Renal cortical epithelial cell (primary cell): ENCODE measurements around the gene FLRT1. TPM values are rescaled to one million over a fixed set of nuclear protein-coding genes. Genes with fewer than 3 reads are reported as not detected.

Source experiments
- DNase-seq: peaks from one replicate; pipeline ENCODE4 v3.0.0-alpha.2; 2011; ENCODE audit warnings: low read depth
- total RNA-seq: library from RNA; depleted of rRNA; stranded (reverse); fragments of >200 nt; gene quantifications from 2 replicates; pipeline ENCODE4 v1.2.3, GENCODE V29; 2014

Gene FLRT1
- total RNA-seq, 1 donor from 2014 or later, result 0.05 TPM

DNA sequence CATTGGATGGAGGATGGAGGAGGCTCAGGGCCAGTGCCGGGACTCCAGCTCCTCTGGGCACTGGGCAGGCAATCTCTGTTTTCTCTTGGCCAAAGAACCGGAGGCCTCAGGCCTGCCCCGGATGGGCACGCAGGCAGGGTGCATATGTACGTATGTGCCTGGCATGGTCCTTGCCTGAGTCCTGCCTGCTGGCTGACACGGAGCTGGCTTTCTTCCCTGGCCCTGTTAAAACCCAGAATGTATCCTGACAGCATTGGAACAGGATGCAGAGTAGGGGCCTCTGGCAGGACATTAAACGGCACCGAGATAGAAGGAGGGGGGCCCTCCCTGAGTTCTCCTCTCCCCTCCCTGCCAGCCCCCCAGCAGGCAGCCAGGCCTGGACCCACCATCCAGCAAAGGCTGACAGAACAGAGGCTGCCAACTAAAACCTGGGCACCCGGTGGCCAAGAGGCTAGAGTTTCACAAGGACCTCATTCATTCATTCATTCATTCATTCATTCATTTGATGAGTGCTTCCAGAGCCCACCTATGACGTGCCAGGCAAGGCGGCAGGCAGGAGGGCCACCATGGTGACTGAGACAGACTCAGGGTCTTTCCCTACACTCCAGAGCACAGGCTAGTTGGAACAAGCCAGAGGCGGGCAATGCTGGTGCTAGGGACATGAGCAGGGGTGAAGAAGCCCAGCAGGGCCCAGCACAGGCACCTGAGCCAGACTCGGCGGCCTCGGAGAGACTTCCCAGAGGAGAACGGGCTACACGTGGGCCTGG is 28.8 kb downstream of the FLRT1 start:
- DNase-seq, result no peak

DNA sequence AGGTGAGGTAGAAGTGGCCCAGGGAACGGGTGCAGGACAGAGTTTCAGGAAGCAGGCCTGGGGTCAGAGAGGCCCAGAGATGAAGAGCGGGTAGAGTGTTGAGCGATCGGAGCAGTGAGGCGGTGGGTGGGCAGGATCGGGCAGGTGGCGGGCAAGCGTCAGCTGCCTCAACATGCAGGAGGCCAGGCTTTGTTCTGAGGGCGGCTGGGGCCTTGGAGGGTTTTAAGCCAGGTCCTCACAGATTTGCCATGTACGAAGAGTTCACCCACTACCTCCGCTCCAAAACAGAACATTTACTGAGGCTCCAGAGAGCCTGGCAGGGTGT is 29.4 kb downstream of the FLRT1 start:
- DNase-seq, result no peak

DNA sequence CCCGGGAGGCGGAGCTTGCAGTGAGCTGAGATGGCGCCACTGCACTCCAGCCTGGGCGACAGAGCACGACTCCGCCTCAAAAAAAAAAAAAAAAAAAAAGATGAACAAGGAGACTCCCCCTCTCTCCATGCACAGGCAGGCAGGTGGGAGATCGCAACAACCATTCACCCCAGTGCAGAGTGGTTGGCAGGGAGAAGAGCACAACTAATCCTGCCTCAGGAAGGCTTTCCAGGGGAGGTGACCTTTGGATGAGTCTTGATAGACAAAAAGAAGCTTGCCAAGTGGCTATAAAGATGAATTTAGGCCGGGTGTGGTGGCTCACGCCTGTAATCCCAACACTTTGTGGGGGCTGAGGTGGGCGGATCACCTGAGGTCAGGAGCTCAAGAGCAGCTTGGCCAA is 30.0 kb downstream of the FLRT1 start:
- DNase-seq, result no peak

DNA sequence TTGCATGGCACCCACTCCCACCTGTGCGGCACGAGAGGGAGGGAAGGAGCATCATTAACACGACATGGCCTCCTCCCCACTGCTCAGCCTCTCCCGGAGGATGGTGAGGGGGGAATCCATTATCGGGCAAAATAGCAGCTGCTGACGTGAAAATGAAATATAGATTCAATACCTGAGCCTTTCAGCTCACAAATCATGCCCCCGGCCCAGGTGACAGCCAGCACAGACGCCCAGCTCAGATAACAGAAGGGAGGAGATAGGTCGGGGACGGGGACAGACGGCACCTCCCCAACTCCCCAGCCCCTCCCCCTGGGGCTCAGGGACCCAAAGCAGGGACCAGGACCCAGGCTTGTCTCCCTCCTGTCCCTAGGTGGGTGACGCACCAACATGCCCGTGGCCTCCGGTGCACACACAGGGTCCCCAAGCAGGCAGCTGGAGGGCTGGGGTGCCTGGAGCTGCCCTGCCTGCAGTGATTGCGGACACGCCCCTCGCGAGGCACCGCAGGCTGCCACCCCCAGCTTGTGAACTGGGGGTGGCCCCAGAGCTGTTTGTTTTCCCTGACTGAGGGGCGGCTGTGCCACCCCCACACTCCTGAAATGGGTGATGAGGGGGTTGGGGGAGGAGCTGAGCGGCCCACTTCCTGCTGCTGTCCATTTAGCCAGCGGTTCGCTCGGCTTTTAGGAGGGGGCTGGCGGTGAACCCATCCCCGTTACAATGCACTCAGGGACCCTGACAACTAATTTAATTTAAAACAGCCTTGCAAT is 31.7 kb downstream of the FLRT1 start:
- DNase-seq, result no peak

DNA sequence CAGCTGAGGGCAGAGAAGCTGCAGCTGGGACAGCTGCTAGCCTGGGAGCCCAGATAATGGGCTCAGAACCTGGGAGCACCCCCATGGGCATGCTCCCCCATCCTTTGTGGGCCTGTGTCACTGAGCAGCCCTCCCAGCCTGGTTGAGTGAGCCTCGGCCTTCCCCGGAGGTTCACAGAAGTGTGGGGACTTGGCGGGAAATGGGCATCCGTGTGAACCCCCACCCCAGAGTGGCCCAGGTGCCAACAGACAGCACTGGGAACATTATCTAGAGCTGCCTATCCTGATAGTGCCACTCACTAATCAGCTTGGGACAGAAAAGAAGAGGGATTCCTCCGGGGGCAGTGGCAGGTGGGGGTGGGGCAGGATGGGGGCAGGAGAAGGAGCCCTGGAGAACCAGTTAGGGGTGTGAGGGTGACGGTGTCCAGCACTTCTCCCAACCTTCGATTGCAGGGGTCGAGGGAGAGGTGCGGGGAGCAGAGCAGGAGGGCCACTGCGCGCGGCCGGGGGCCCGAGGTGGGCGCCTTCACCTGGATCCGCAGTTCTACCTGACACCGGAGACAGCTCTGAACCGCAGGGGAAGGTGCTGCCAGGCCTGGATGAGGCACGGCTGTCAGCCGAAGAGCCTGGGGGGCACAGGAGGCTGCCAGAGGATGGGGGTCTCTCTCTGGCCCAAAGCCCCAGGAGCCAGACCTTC is 33.1 kb downstream of the FLRT1 start:
- no peak for DNase-seq

DNA sequence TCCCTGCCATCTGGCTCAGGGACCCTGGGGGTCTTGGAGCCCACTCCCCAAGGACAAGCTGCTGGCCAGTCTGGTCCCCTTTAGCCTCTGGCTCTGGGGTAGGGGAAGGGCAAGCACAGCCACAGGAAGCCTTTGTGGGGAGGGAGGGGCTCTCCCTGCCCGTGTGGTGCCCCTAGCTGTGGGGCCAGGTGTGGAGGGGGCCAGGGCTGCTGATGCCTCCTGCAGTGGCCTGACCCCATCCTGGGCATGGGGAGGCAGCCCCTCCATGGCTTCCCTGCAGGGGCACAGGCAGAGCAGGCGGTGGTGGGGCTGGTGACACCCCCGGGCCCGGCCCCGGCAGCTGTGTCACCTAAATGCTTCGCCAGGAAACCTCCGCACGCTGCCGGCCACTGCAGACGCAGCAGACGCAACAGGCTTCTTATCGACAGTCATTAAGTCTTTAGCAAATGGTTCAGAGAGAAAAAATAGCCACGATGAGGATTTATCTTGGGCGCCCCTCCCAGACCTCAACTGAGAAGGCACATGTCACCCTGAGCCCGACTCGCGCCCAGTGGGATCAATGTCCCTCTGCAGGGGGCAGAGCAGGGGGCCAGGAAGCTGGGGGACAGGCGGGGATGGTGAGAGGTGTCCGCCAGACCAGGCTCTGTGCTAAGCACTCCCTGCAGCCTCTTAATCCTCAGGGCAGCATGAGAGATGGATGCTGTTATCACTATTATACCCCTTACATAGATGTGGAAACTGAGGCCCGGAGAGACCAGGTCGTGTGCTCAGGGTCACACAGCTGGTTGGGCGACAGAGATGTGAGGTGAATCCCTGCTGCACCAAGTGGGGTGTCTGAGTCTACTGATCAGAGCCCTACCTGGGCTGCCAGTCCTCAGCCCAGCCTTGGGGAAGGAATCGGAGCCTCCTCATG is 33.9 kb downstream of the FLRT1 start:
- no peak for DNase-seq

DNA sequence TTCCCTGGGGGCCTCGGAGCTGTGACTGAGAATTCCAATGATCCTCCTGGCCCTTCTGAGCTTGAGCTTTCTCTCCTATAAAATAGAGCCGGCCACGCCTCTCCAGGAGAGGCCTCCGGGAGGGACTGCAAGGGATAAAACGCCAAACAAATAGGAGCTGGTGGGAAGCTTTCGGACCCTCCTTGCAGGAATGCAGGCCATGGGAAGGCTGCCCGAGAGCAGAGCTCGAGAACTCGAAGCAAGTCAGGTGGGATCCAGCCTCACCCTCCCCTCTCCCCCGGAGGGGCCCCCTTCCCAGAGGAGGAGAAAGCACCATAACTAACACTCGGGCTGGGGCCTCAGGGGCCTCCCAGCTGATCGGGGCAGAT is 34.6 kb downstream of the FLRT1 start:
- DNase-seq, result no peak

DNA sequence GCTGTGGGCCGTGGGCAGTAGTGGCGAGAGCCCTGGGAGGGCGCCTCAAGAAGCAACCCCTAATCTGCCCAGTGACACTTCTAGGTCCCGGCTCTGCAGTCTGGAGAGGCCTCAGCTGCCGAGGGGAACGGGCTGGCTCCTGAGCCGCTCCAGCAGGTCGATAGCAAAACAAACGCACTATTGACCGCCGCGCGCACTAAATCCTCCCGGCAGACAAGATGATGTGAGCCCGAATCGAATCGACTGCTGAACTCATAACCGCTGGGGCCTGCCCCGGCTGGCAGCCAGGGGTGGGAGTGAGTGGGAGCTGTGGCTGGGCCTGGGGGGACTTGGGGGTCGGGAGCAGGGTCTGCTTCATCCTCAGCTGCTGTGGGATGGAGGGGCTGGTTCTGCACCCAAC is 36.1 kb downstream of the FLRT1 start:
- no peak for DNase-seq

DNA sequence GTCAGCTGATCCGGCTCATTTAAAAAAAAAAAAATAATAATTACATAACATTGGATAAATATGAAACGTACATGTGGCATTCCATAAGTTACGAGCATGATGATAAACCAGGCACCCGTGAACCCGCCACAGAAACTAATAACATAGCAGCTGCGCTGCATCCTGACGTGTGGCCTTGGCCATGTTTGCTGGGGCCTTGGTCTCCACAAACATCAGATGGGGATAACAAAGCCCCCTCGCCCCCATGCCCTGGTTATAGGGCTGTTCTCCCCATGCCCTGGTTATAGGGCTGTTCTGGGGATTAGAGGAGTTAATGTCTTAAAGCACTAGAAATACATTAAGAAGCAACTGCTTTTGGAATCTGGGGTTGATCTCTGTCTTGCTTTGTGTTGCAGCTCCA is 36.7 kb downstream of the FLRT1 start:
- DNase-seq, result no peak

DNA sequence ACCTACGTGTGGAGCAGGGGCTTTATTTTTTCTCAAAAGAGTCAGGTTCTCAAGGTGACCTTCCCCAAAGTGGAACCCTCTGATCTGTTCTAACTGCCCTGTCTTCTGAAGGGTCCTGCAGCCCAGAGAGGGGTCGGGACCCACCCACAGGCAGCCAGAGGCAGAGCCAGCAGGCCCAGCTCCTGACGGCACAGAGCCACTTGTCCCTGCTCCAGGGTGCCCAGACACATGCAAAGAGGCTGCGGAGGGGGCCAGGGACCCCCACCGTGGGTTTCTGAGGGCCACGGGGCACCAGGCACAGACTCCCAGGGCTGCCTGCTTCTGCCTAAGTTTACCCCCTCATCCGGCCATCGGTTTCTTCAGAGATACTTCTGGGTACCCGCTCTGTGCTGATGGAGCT is 37.1 kb downstream of the FLRT1 start:
- DNase-seq, result no peak

DNA sequence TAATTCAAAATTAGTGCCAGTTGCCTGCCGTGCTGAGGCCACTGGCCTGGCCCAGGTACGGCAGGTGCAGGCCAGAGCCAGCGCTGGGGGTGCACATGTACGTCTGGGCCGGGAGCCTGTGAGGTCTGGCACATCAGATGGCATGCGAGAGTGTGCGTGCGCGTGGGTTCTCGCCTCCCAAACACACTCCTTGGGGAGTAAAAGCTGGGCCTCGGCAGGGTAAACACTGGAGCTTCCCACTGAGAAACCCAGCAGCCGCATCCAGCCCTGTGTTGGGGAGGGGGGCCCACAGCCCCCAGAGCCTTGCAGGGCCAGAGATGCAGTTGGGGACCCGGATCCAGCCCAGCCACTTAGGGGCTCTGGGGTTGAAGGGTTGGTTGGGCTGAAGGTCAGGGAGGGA is 37.8 kb downstream of the FLRT1 start:
- DNase-seq, result no peak

DNA sequence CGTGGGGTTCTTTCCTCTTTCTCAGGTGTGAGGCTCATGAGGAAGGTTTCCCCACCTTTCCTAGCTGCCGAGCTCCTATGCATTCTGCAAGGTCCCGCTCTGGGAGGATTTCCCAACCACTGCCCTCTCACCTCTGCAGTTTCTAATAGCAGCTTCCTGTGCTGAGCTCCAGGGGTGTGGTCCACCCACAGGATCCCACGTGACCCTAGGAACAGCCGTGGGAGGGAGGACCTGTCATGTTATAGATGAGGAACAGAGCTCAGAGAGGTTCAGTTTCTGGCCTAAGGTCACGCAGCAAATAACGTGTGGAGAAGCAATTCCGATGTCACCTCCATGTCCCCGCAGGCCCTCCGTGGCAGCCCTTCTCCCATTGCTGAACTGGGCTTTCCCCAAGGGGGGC is 38.5 kb downstream of the FLRT1 start:
- DNase-seq, result no peak

DNA sequence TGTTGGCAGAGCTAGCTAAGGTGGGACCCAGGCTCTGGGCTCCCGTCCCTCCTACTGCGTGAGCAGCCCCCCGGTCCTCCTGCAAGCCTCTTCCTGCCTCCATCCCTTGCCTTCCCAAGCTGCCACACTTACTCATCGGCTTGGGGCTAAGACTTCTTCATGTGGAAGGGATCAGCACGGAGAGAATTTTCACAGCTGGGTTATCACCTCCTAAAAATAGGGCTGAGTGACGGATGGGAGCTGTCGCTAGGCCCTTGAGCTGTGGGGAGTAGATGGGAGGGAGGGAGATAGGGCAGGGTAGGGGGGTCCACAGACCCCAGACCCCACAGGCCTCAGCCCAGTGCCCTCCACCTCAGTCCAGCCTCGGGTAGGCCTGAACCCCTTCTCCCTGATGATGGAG is 41.0 kb downstream of the FLRT1 start:
- no peak for DNase-seq

DNA sequence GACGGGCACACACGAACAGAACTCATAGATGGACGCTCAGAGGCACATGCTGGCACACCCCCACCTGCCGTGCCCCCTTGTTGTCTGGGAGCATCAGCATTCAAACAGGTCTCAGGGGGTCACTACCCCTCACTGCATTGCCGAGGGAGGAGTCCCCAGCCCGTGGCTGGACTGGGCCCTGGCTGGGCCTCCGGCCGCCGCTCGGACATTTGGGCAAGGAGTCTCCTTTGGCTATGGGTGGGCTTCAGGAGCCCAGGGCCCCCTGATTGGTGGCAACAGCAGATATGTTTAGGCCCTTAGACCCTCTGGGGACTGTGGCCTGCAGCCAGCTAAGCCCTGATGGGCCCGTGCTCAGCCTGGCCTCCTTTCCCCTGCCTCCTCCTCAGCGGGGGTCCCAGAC is 41.9 kb downstream of the FLRT1 start:
- no peak for DNase-seq

DNA sequence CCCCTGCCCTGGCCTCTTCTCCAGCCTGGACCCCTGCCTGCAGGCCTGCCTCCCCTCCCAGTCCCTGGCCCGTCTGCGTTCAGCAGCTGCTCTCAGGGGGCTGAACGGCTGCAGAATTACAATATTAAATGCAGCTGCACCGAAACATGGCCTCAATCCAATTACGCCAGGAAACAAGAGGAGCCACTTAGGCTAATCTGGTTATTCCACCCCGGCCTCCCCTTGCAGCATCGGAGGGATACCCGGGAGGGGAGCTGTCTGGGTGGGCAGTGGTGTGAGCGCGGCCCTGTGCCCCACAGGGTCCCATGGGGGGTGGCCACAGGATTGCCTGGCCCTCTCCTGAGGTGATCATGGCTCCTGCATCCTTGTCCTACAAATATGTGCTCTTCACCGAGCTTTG is 42.6 kb downstream of the FLRT1 start:
- DNase-seq, result no peak

DNA sequence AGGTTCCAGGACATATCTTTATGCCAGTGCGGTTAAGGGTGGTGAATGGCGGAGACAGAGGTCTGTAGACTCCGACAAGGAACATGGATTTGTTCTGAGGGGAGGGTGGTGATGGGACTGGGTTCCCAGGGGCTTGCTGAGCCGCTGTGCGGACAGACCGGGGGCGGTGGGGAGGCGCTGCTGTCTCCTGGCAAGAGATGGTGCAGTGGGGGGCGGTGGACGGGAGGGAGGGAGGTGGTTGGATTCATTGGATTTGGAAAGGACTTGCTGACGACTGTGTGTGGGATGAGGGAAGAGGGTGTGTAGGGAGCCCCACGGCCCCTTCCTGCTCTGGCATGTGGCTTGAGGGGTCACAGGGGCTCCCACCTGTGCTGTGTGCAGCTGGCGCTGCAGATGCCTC is 43.2 kb downstream of the FLRT1 start:
- no peak for DNase-seq

DNA sequence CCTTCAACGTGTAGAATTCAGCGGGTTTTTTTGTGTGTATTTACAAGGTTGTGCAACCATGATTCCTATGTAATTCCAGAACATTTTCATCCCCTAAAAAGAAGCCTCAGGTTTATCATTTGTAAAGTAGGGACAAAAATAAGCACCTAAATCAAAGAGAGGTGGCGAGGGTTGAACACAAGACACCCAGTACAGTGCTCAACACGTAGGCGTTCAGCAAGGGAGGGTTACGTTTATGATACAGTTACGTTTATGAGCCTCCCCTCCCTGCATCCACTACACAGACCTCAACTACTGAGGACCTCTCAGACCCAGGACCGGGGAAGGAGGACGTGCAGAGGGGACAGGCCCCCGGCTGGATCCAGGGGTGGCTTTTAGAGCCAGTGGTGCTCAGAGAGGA is 44.7 kb downstream of the FLRT1 start:
- no peak for DNase-seq

DNA sequence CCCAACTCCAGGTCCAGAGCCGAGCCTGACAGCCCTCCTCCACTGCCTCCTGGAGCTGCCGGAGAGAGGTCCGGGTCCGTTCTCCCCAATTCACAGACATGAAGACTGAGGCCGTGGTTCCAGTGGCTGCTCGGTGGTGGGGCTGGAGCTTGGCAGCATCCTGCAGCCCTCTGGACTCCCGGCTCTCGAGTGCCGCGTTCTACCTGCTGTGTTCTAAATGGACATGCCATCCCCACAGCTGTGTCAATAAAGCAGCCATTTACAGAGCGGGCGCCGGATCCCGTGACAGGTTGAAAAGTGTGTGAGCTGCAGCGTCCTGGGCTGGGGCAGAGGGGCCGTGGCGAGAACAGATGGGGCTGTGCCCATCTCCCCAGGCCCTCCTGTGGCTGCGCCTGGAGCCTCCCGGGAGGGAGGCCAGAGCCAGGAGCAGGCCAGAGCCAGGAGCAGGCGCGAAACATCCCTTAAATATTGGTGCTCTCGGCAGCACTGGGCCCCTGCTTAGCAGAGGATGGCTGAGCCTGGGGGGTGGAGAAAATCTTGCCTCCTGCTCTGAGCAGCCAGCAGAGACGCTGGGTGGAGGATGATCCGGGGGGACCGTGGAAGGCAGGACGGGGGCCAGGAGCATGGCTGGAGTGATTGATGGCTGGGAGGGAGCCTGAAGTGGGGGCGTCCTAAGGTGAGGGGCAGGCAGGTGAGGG is 46.2 kb downstream of the FLRT1 start:
- no peak for DNase-seq

DNA sequence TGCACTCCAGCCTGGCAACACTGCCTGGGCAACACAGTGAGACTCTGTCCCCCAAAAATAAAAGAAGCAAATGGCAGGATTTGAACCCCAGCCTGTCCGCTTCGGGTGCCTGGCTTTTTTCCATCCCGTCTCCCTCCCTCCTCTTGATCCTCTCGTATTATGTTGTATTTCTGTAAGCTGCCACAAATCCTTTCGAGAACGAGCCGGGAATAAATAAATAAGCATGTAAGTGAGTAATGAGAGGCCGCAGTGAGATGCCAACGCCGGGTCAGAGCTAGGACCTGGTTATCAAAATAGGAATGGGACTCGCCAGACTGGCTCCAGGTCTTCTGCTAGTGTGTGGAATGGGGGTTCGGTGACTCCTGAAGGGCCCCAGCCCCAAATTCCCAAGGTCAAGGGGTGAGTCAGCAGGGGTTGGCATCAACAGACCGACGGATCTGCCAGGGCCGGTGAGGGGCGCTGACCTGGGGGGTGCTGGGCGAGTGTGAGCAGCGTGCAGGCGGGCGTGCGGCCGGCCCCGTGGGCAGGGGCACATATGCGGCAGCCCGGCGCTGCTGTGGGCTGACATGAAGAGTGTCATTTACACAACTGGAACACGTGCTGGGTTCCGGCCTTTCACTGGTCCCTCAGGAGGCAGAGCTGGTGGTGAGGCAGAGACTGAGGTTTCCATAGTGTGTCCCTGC is 47.8 kb downstream of the FLRT1 start:
- DNase-seq, result no peak

DNA sequence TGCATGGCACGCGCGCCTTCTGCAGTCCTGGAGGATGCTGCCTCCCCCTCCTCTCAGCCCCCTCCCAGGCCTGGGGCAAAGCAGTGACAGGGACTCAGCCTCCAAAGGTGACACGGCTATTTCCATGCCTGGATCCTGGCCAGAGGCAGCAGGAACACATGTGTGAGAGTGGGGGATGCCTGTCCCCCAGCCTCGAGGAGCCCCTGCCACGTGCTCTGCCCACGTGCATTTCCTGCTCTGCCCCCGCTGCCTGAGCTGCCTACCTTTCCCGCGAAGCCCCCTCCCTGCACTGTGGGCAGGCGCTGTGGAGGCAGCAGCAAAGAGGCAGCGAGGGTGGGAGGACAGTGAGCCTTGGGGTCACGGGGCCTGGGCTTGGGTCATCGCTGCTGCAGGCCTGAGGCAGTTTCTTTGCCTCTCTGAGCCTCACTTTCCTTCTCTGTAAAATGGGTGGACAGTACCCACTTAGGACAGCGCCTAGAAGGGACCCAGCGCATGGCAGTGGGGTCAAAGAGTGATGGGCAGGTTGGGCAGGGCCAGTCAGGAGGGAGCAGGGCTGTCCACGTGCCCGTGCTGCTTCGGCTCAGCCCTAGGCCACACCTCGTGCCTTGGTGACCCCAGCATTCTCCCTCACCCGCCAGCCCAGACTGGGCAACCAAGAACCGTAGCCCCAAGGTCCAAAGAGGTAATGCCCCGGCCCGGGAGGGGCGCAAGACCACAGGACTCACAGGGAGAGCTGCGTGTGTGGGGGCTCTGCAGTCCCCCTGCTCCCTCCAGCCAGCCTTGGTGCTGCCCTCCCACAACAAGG is 48.6 kb downstream of the FLRT1 start:
- no peak for DNase-seq
